HepG2 (cell line): ENCODE data around the gene LTA4H. TPM values are rescaled to one million over a fixed set of nuclear protein-coding genes. Genes with fewer than 3 reads are reported as not detected.

Source experiments
- ATAD3A ChIP-seq: sonication (generic); formaldehyde crosslinking; IDR thresholded peaks from 2 replicates; pipeline ENCODE4 v1.4.0; 2020; ENCODE audit warnings: missing genetic modification reagents
- CHD4 ChIP-seq: fragments of 200-600 bp; sonication (generic); IDR thresholded peaks from 2 replicates; pipeline ENCODE4 v1.7.0; 2017; ENCODE audit warnings: mild to moderate bottlenecking, low read length, borderline replicate concordance
- ETV5 ChIP-seq: IDR thresholded peaks from 2 replicates; pipeline ENCODE4 v1.6.1; 2018; ENCODE audit warnings: missing biosample characterization, missing genetic modification reagents, inconsistent platforms, borderline replicate concordance
- HNRNPK ChIP-seq: fragments of 200-400 bp; formaldehyde crosslinking; IDR thresholded peaks from 2 replicates; pipeline ENCODE4 v1.6.1; 2018; ENCODE audit warnings: low read length, low read depth, moderate library complexity, mild to moderate bottlenecking; ENCODE audit not compliant: poor library complexity, severe bottlenecking
- HOXA7 ChIP-seq: sonication (generic); formaldehyde crosslinking; IDR thresholded peaks from 2 replicates; pipeline ENCODE4 v1.8.1; 2022; ENCODE audit warnings: mild to moderate bottlenecking, missing genetic modification reagents, moderate library complexity
- KDM5A ChIP-seq: fragments of 200-600 bp; sonication (generic); IDR thresholded peaks from 2 replicates; pipeline ENCODE4 v1.7.0; 2018; ENCODE audit warnings: antibody characterized with exemption, mild to moderate bottlenecking, low read length, borderline replicate concordance
- MYC ChIP-seq: sonication (generic); formaldehyde crosslinking; IDR thresholded peaks from 2 replicates; pipeline ENCODE4 v1.9.0; 2021; ENCODE audit warnings: missing genetic modification reagents, borderline replicate concordance
- NFRKB ChIP-seq: fragments of 450-650 bp; IDR thresholded peaks from 2 replicates; pipeline ENCODE4 v1.6.1; 2017
- POGZ ChIP-seq: sonication (generic); formaldehyde crosslinking; IDR thresholded peaks from 2 replicates; pipeline ENCODE4 v1.4.0; 2020; ENCODE audit warnings: mild to moderate bottlenecking, missing genetic modification reagents
- REXO4 ChIP-seq: sonication (generic); formaldehyde crosslinking; IDR thresholded peaks from 2 replicates; pipeline ENCODE4 v1.8.0; 2022; ENCODE audit warnings: missing genetic modification reagents, mild to moderate bottlenecking, borderline replicate concordance
- TBL1XR1 ChIP-seq: fragments of 150-350 bp; IDR thresholded peaks from 2 replicates; pipeline ENCODE4 v1.6.1; 2014; ENCODE audit warnings: borderline replicate concordance, low read length; ENCODE audit not compliant: partially characterized antibody
- THRA ChIP-seq: sonication (generic); formaldehyde crosslinking; IDR thresholded peaks from 2 replicates; pipeline ENCODE4 v1.4.0; 2020; ENCODE audit warnings: missing genetic modification reagents, borderline replicate concordance
- TIGD3 ChIP-seq: sonication (generic); formaldehyde crosslinking; IDR thresholded peaks from 2 replicates; pipeline ENCODE4 v1.5.1; 2020; ENCODE audit warnings: mild to moderate bottlenecking, missing genetic modification reagents, borderline replicate concordance
- TOPORS ChIP-seq: sonication (generic); formaldehyde crosslinking; IDR thresholded peaks from 2 replicates; pipeline ENCODE4 v1.8.0; 2023; ENCODE audit warnings: mild to moderate bottlenecking, missing genetic modification reagents
- ZMAT3 ChIP-seq: sonication (generic); formaldehyde crosslinking; conservative IDR thresholded peaks from 2 replicates; pipeline ENCODE4 v1.7.0; 2021; ENCODE audit warnings: missing genetic modification reagents
- ZNF530 ChIP-seq: sonication (generic); formaldehyde crosslinking; IDR thresholded peaks from 2 replicates; pipeline ENCODE4 v1.5.0; 2020; ENCODE audit warnings: low read depth, mild to moderate bottlenecking, missing genetic modification reagents
- ZNF644 ChIP-seq: IDR thresholded peaks from 2 replicates; pipeline ENCODE4 v1.6.1; 2016; ENCODE audit warnings: low read depth
- ZNF775 ChIP-seq: sonication (generic); formaldehyde crosslinking; IDR thresholded peaks from 2 replicates; pipeline ENCODE4 v1.4.0; 2020; ENCODE audit warnings: missing genetic modification reagents, mild to moderate bottlenecking, moderate library complexity, borderline replicate concordance
- ZNF780A ChIP-seq: sonication (generic); formaldehyde crosslinking; IDR thresholded peaks from 2 replicates; pipeline ENCODE4 v1.8.0; 2022; ENCODE audit warnings: mild to moderate bottlenecking, missing genetic modification reagents, moderate library complexity
- ZNF792 ChIP-seq: IDR thresholded peaks from 2 replicates; pipeline ENCODE4 v1.6.1; 2016
- polyA plus RNA-seq, 8 experiments: library from polyadenylated mRNA; depleted of rRNA in 3 of 8; stranded (reverse) in 7 of 8; unstranded in 1 of 8; fragments of >200 nt; fragmentation: Illumina TruSeq in 4 of 8; extraction: Trizol in 4 of 8; gene quantifications; 2 replicates each; pipeline versions ENCODE4 v1.2.1 to v1.2.3, GENCODE V29; 2011 to 2016; ENCODE audit warnings: low read depth in 4 of 8, missing spikeins in 1 of 8, mixed read lengths in 1 of 8; ENCODE audit not compliant: insufficient read depth in 1 of 8
- total RNA-seq, 5 experiments: library from RNA; depleted of rRNA; stranded (reverse); fragments of >200 nt; fragmentation: Illumina TruSeq; extraction: Trizol; gene quantifications; 2 replicates each; pipeline ENCODE4 v1.2.3, GENCODE V29; 2016; ENCODE audit warnings: low read depth in 1 of 5
- TF ChIP-seq, protein P1 (sequence below): sonication (generic); formaldehyde crosslinking; IDR thresholded peaks from 2 replicates; pipeline ENCODE4; 2020; ENCODE audit warnings: missing genetic modification reagents, mild to moderate bottlenecking, borderline replicate concordance
- TF ChIP-seq, protein P2 (sequence below): sonication (generic); formaldehyde crosslinking; IDR thresholded peaks from 2 replicates; pipeline ENCODE4 v1.4.0; 2020; ENCODE audit warnings: missing genetic modification reagents

The LTA4H gene
- total and polyA plus RNA-seq, 2 of the 13 experiments (the other 11 are each of a cell fraction or from before 2014, with no cell fraction given): 87.5 to 90.4 TPM

GRCh38 chr12:96035283-96036236 lies at the start of gene LTA4H (continued):
- TF ChIP-seq, protein P1, sequence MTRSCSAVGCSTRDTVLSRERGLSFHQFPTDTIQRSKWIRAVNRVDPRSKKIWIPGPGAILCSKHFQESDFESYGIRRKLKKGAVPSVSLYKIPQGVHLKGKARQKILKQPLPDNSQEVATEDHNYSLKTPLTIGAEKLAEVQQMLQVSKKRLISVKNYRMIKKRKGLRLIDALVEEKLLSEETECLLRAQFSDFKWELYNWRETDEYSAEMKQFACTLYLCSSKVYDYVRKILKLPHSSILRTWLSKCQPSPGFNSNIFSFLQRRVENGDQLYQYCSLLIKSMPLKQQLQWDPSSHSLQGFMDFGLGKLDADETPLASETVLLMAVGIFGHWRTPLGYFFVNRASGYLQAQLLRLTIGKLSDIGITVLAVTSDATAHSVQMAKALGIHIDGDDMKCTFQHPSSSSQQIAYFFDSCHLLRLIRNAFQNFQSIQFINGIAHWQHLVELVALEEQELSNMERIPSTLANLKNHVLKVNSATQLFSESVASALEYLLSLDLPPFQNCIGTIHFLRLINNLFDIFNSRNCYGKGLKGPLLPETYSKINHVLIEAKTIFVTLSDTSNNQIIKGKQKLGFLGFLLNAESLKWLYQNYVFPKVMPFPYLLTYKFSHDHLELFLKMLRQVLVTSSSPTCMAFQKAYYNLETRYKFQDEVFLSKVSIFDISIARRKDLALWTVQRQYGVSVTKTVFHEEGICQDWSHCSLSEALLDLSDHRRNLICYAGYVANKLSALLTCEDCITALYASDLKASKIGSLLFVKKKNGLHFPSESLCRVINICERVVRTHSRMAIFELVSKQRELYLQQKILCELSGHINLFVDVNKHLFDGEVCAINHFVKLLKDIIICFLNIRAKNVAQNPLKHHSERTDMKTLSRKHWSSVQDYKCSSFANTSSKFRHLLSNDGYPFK: no peak
- TF ChIP-seq ATAD3A (no peak), ZNF780A (CRISPR knock-in tag) (peak; percentile 79; the same call in 1 of the 2 replicates), ZNF644 (CRISPR knock-in tag) (no peak), MYC (no peak), HOXA7 (no peak), THRA (CRISPR knock-in tag) (peak; percentile 19; the same call in 1 of the 2 replicates), TOPORS (no peak), KDM5A (peak; percentile 73; the same call in 1 of the 2 replicates), ZNF530 (no peak), HNRNPK (peak; percentile 36), TIGD3 (no peak), ZNF775 (CRISPR knock-in tag) (no peak), NFRKB (no peak), CHD4 (no peak), ZNF792 (CRISPR knock-in tag) (no peak; the same call in 1 of the 2 replicates), TBL1XR1 (peak; percentile 50), REXO4 (no peak), ZMAT3 (CRISPR knock-in tag) (peak; percentile 47; the same call in 1 of the 2 replicates), ETV5 (CRISPR knock-in tag) (no peak), POGZ (CRISPR knock-in tag) (peak; percentile 63; the same call in 1 of the 2 replicates)
- TF ChIP-seq, protein P2, sequence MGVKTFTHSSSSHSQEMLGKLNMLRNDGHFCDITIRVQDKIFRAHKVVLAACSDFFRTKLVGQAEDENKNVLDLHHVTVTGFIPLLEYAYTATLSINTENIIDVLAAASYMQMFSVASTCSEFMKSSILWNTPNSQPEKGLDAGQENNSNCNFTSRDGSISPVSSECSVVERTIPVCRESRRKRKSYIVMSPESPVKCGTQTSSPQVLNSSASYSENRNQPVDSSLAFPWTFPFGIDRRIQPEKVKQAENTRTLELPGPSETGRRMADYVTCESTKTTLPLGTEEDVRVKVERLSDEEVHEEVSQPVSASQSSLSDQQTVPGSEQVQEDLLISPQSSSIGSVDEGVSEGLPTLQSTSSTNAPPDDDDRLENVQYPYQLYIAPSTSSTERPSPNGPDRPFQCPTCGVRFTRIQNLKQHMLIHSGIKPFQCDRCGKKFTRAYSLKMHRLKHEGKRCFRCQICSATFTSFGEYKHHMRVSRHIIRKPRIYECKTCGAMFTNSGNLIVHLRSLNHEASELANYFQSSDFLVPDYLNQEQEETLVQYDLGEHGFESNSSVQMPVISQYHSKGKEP (CRISPR knock-in tag): no peak
